Tibial artery (tissue), 4 donors: Measurements from ENCODE around the gene SERGEF.

Experiments
- DNase-seq, 2 donors: peaks; one replicate each; pipeline ENCODE4 v3.0.0-alpha.2; 2019
- H3K27ac ChIP-seq, 2 donors: fragments of 200-600 bp; sonication (generic) in 1 of 2; 1 replicate in 1 of 2; 2 replicates in 1 of 2; pipeline ENCODE4 v1.5.1; 2018 to 2019; ENCODE audit warnings: mild to moderate bottlenecking in 1 of 2
- H3K27me3 ChIP-seq, 2 donors: fragments of 200-600 bp; sonication (generic) in 1 of 2; one replicate each; pipeline versions ENCODE4 v1.5.1 to v1.6.0; 2016 to 2019
- H3K36me3 ChIP-seq, 3 donors: fragments of 200-600 bp; sonication (generic) in 2 of 3; one replicate each; pipeline ENCODE4 v1.5.1; 2016 to 2019; ENCODE audit warnings: mild to moderate bottlenecking in 2 of 3
- H3K4me1 ChIP-seq, 4 donors: fragments of 200-600 bp; sonication (generic) in 2 of 4; 1 replicate in 3 of 4; 2 replicates in 1 of 4; pipeline ENCODE4 v1.5.1; 2016 to 2019
- H3K4me3 ChIP-seq, 2 donors: fragments of 200-600 bp; sonication (generic) in 1 of 2; 1 replicate in 1 of 2; 2 replicates in 1 of 2; pipeline ENCODE4 v1.5.1; 2018 to 2019; ENCODE audit warnings: mild to moderate bottlenecking in 2 of 2
- H3K9me3 ChIP-seq, 3 donors: fragments of 200-600 bp; sonication (generic) in 1 of 3; one replicate each; pipeline ENCODE4 v1.5.1; 2016 to 2019
- intact Hi-C: fragments of 100-400 bp; cut with DNase I; formaldehyde crosslinking; loops from one replicate; pipeline ENCODE4 v1.15.0; 2023; ENCODE audit warnings: low total_unique reads
- TF ChIP-seq, protein P1 (sequence below), 2 experiments: fragments of 200-600 bp in 1 of 2; fragments of 450-650 bp in 1 of 2; IDR thresholded peaks; one replicate each; pipeline ENCODE4 v1.5.1; 2017 to 2019; ENCODE audit warnings: antibody characterized with exemption in 2 of 2, mild to moderate bottlenecking in 1 of 2, moderate library complexity in 1 of 2

The SERGEF gene

DNA sequence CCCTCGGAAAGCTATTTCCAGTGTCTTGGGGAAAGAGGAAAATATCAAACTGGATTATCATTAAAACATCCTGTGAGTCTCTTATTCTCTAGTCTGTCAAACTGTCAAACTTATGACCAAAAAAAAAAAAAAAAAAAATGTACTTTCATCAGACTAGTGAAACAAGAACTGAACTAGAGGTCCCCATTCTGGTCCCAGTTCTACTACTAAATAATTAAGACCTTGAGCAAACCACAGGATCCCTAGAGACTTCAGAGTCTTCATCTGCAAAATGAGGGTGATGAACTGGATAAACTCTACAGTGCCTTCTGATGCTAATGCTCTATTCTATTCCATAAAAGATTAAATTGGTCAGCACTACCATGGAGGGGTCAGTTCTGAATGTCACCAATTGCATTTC lies 105.8 kb downstream of the SERGEF start:
- Histone ChIP-seq H3K27me3 (no peaks in the 10 kb centered on the region), H3K27ac (no peak overlapping the region), H3K4me3 (no peak overlapping the region), H3K4me1 (peaks cover 0 to 6% (median 3%) of the 10 kb centered on the region in 4 donors), H3K9me3 (no peaks in the 10 kb centered on the region), H3K36me3 (no peaks in the 10 kb centered on the region)
- TF ChIP-seq, protein P1, sequence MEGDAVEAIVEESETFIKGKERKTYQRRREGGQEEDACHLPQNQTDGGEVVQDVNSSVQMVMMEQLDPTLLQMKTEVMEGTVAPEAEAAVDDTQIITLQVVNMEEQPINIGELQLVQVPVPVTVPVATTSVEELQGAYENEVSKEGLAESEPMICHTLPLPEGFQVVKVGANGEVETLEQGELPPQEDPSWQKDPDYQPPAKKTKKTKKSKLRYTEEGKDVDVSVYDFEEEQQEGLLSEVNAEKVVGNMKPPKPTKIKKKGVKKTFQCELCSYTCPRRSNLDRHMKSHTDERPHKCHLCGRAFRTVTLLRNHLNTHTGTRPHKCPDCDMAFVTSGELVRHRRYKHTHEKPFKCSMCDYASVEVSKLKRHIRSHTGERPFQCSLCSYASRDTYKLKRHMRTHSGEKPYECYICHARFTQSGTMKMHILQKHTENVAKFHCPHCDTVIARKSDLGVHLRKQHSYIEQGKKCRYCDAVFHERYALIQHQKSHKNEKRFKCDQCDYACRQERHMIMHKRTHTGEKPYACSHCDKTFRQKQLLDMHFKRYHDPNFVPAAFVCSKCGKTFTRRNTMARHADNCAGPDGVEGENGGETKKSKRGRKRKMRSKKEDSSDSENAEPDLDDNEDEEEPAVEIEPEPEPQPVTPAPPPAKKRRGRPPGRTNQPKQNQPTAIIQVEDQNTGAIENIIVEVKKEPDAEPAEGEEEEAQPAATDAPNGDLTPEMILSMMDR (IDR thresholded peaks at IDR 0.05) = no peak
- no peak for DNase-seq
- intact Hi-C loops = no loop called here

DNA sequence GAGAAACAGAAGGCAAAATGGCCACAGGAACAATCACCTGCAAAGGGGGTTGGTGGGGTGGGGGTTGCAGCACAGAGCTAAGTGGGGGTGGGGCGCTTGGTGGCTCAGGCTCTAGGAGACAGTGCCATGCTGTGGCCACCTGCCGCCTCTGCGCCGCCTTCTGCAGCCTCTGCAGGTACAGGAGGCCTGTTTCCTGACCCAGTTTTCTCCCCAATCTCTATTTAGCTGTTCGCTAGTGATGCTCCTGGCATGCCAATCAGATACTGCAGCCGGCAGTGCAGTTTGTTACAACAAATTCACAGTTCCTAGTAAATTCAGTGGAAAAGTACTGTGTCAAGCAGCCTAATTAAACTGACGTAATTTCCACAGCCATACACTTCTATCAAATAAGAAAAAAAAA lies 106.4 kb downstream of the SERGEF start:
- H3K9me3 ChIP-seq = no peaks in the 10 kb centered on the region

GRCh38 chr11:17905477-17905876 lies 107.4 kb downstream of the SERGEF start:
- no peaks in the 10 kb centered on the region for H3K9me3 ChIP-seq
- H3K4me3 ChIP-seq = no peak overlapping the region
- H3K36me3 ChIP-seq = no peaks in the 10 kb centered on the region
- H3K4me1 ChIP-seq = peaks cover 0 to 6% (median 3%) of the 10 kb centered on the region in 4 donors
- intact Hi-C loops = no loop called here
- H3K27ac ChIP-seq = no peak overlapping the region
- TF ChIP-seq, protein P1 (IDR thresholded peaks at IDR 0.05) = no peak
- no peak for DNase-seq
- no peaks in the 10 kb centered on the region for H3K27me3 ChIP-seq

More for the DNA sequence above, 106.4 kb downstream of the SERGEF start:
- intact Hi-C loops = no loop called here
- Histone ChIP-seq H3K4me1 (peaks cover 0 to 6% (median 3%) of the 10 kb centered on the region in 4 donors), H3K36me3 (no peaks in the 10 kb centered on the region), H3K4me3 (no peak overlapping the region), H3K27me3 (no peaks in the 10 kb centered on the region), H3K27ac (no peak overlapping the region)
- DNase-seq = no peak
- TF ChIP-seq, protein P1 (IDR thresholded peaks at IDR 0.05) = no peak

DNA sequence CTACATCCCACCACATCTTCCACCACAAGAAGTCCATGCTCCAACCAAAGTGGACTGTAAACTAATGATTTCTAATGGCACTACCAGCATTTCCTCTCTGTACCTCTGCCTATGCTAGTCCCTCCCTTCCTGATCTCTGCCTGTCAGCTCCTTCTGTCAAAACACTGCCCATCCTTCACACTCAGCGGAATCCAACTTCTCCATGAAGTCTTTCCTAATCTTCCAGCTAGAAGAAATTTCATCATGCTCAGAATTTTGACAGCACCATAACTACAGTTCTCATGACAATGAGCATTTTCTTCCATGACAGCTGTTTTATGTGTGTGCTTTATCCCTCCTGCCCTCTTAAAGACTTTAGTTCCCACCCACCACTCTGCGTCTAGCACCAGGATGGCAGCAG lies 111.4 kb downstream of the SERGEF start:
- no peak for DNase-seq
- H3K4me3 ChIP-seq = no peak overlapping the region
- intact Hi-C loops = no loop called here
- H3K4me1 ChIP-seq = peaks cover 0 to 6% (median 3%) of the 10 kb centered on the region in 4 donors
- TF ChIP-seq, protein P1 (IDR thresholded peaks at IDR 0.05) = no peak
- H3K27me3 ChIP-seq = no peaks in the 10 kb centered on the region
- no peaks in the 10 kb centered on the region for H3K9me3 ChIP-seq
- H3K36me3 ChIP-seq = no peaks in the 10 kb centered on the region
- H3K27ac ChIP-seq = no peak overlapping the region

- Histone ChIP-seq H3K9me3 (no peaks in the 10 kb centered on the region), H3K4me3 (no peak overlapping the region), H3K27me3 (no peaks in the 10 kb centered on the region), H3K36me3 (no peaks in the 10 kb centered on the region), H3K4me1 (no peaks in the 10 kb centered on the region), H3K27ac (no peak overlapping the region)
- TF ChIP-seq, protein P1 (IDR thresholded peaks at IDR 0.05) = no peak
- DNase-seq = no peak
- intact Hi-C loops = no loop called here
Measured at GRCh38 chr11:17898782-17899181, 114.1 kb downstream of the SERGEF start.

DNA sequence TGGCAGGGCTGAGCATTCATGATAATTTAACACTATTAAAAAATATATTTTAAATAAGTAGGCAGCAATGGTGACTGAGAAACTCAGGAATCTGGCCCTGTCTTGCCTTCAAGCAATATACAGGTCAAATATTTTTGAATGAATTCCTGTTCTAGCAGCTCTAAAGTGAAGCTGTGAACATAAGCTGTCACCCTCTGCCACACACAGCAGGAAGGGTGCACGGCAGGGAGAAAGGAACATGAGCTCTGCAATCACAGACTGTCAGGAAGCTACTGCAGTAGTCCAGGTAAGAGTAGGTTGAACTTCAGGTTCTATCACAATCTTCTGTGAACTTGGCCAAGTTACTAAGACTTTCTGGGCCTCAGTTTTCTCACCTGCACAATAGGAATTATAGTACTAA lies 114.8 kb downstream of the SERGEF start:
- no peaks in the 10 kb centered on the region for H3K4me1 ChIP-seq
- TF ChIP-seq, protein P1 (IDR thresholded peaks at IDR 0.05) = no peak

More for the DNA sequence above, 114.8 kb downstream of the SERGEF start:
- Histone ChIP-seq H3K4me3 (no peak overlapping the region), H3K36me3 (no peaks in the 10 kb centered on the region), H3K9me3 (no peaks in the 10 kb centered on the region), H3K27me3 (no peaks in the 10 kb centered on the region), H3K27ac (no peak overlapping the region)
- DNase-seq = no peak
- intact Hi-C loops = no loop called here
